Psoas muscle (tissue), 8 donors: ENCODE results near the gene ZNF296. TPM values are rescaled to one million over a fixed set of nuclear protein-coding genes. Genes with fewer than 3 reads are reported as not detected.
A peak's percentile ranks its signal among the peaks of the same experiment; 100 is the strongest.

ENCODE experiments used
- ATAC-seq, 4 donors: fragments of 200-7000 bp; cut with Tn5 transposase; one replicate each; pipeline ENCODE4 v1.9.1; 2020; ENCODE audit warnings: moderate library complexity in 3 of 4, mild to moderate bottlenecking in 2 of 4
- DNase-seq, 2 donors: peaks; one replicate each; pipeline ENCODE4 v3.0.0-alpha.2; 2020
- H3K27ac ChIP-seq: fragments of 200-600 bp; one replicate; pipeline ENCODE4 v1.8.0; 2022
- H3K27me3 ChIP-seq, 3 donors: fragments of 200-600 bp in 1 of 3; one replicate each; pipeline versions ENCODE4 v1.6.1 to v1.8.0; 2013 to 2022; ENCODE audit warnings: low read length in 2 of 3, mild to moderate bottlenecking in 2 of 3, moderate library complexity in 1 of 3; ENCODE audit not compliant: insufficient read depth in 3 of 3
- H3K36me3 ChIP-seq, 2 donors: fragments of 200-600 bp in 1 of 2; one replicate each; pipeline versions ENCODE4 v1.6.1 to v1.8.0; 2013 to 2022; ENCODE audit warnings: low read depth in 1 of 2, mild to moderate bottlenecking in 1 of 2, moderate library complexity in 1 of 2; ENCODE audit not compliant: insufficient read depth in 1 of 2
- H3K4me1 ChIP-seq: fragments of 200-600 bp; one replicate; pipeline ENCODE4 v1.8.0; 2022
- H3K4me3 ChIP-seq: fragments of 200-600 bp; one replicate; pipeline ENCODE4 v1.8.0; 2022; ENCODE audit warnings: mild to moderate bottlenecking
- H3K9me3 ChIP-seq: fragments of 200-600 bp; one replicate; pipeline ENCODE4 v1.8.0; 2022
- WGBS, 3 donors: extraction: QIAGEN DNeasy Blood & Tissue Kit; methylation state at CpG; one replicate each; pipeline versions ENCODE4 v1.1.6 to v1.1.7; 2013; 5-methylcytosine and 5-hydroxymethylcytosine counted together
- intact Hi-C, 2 donors: fragments of 100-400 bp; cut with DNase I; formaldehyde crosslinking; loops; one replicate each; pipeline versions ENCODE4 v1.11.0 to v1.14.2; 2022
- polyA plus RNA-seq, 3 donors: library from polyadenylated mRNA; stranded (reverse); fragments of 200-250 nt; gene quantifications; one replicate each; pipeline ENCODE4 v1.2.3, GENCODE V29; 2013
- total RNA-seq, 4 donors: library from RNA; stranded (reverse); fragmentation: NEBNext Ultra II Directional in 2 of 4; extraction: Animal tissue kit (Norgen Biotek cat#: 25700) in 2 of 4; gene quantifications; one replicate each; pipeline versions ENCODE4 v1.2.1 to v1.2.4, GENCODE V29; 2021 to 2023
- TF ChIP-seq, protein P1 (sequence below): fragments of 200-600 bp; IDR thresholded peaks from one replicate; pipeline ENCODE4 v1.8.0; 2022; ENCODE audit warnings: antibody characterized with exemption
- donor health status: healthy with polysubstance abuse.
- donor health status: DM: no; HTN: no; CAD: no; lungs with moderate emphysema.
- donor health status: Bipolar disorder and iron deficiency.
- donor health status: healthy.
- donor health status: DM: yes; HTN: yes; CAD: no.
- donor health status: DM: no; HTN: no; CAD: no.
- donor health status: DM: no; HTN: no; CAD: no.
- donor health status: DM: yes; HTN: yes; CAD: no.

The ZNF296 gene
- total and polyA plus RNA-seq, 7 donors, result 0.22 to 0.73 (median 0.40) TPM; not detected in 1

DNA sequence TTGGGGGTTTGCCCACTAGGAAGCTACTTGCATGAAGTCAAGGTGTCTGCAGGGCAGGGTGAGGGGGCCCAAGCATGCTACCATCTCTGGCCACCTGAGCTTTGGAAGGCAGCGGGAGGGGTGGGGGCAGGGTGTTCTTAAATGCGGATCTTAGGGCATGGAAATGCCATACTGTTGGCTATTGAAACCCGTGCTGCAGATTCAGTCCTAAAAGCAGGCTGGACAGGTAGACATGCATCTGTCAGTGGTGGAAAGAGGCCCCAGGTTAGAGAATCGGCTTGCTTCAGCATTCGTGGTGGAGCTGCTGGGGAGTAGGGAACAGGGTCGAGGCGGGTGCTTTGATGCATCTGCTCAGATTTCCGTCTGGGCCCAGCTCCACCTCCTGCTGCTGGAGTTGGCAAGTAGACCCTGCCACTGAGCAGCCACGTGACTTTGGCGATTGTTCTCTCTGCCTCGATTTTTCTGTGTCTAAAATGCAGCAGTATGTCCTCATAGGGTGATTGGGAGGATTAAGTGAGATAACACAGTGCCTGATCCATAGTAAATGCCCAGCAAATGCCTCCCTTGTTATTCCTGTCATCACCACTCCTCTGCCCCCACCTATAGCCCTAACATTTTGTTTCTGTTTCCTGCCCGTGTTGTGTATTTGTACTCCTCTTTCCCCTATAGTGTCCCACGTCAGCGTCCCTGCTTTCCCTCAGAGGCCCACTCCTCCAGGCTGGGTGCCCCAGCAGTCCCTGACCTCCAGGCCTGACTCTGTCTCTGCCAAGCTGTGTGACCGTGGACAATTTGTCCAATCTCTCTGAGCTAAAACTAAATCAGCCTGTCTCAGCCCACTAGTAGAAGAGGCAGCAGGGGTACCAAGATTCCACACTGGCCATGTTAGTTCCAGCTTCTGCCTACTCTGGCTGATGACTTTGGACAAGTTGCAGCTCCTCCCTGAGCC lies 22.5 kb upstream of the ZNF296 start:
- H3K27ac ChIP-seq, result peak overlapping the region; percentile 93
- intact Hi-C loops, result loop anchor here in 1 of 2 donors (10.0 kb wide), 1 partner anchor 236 kb away; no protein-coding TSS in a partner anchor
- H3K4me3 ChIP-seq, result peak overlapping the region; percentile 50
- ATAC-seq (peak; percentile 55 to 68 (median 60)), DNase-seq (peak; percentile 52 to 74)
- H3K27me3 ChIP-seq, result no peaks in the 10 kb centered on the region
- 21 to 28% (median 23%) methylated on average over 15 of the region's 15 CpGs for WGBS, 3 donors
- no peaks in the 10 kb centered on the region for H3K36me3 ChIP-seq
- no peaks in the 10 kb centered on the region for H3K9me3 ChIP-seq
- H3K4me1 ChIP-seq, result peaks cover 97% of the 10 kb centered on the region
- TF ChIP-seq, protein P1, sequence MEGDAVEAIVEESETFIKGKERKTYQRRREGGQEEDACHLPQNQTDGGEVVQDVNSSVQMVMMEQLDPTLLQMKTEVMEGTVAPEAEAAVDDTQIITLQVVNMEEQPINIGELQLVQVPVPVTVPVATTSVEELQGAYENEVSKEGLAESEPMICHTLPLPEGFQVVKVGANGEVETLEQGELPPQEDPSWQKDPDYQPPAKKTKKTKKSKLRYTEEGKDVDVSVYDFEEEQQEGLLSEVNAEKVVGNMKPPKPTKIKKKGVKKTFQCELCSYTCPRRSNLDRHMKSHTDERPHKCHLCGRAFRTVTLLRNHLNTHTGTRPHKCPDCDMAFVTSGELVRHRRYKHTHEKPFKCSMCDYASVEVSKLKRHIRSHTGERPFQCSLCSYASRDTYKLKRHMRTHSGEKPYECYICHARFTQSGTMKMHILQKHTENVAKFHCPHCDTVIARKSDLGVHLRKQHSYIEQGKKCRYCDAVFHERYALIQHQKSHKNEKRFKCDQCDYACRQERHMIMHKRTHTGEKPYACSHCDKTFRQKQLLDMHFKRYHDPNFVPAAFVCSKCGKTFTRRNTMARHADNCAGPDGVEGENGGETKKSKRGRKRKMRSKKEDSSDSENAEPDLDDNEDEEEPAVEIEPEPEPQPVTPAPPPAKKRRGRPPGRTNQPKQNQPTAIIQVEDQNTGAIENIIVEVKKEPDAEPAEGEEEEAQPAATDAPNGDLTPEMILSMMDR, result no peak

DNA sequence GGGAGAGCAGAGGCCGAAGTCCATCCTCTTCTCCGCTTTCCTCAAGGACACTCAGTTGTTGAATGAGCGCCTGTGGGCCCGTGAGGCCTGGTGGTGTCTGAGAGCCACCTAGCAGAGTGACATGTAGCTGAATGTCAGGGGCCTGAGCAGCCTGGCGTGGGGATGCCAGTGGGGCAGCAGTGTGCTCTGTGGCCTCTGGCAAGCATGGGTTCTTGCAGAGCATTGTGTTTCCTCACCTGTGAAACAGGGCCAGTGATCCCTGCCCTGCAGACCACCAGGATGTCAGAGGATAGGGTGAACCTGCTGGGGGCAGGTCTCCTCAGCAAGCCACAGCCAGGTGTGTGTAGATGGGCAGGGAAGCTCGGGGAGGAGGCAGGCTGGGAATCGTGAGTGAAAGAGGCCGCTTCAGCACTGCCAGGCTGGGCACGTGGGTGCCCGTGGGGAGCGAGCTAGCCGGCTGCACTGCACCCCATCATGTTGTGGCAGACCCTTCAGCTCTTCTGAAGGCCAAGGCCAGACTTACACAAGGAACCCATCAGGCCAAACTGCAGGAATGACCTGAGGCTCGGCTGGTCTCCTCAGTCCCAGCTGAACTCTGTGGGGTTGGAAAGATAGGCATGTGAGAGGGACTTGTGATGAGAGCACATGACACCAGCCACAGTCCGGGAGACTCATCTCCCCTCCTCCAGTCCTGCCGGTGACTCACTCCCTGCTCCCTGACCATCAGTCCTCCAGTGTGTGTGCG lies 21.7 kb upstream of the ZNF296 start:
- Histone ChIP-seq H3K27ac (peak overlapping the region; percentile 93), H3K9me3 (no peaks in the 10 kb centered on the region), H3K4me3 (peak overlapping the region; percentile 50), H3K36me3 (no peaks in the 10 kb centered on the region), H3K27me3 (no peaks in the 10 kb centered on the region), H3K4me1 (peaks cover 91% of the 10 kb centered on the region)
- 38 to 57% (median 44%) methylated on average over 16 of the region's 16 CpGs for WGBS, 3 donors
- ATAC-seq (peak; percentile 87 to 89 (median 88)), DNase-seq (peak; percentile 81 to 90)
- TF ChIP-seq, protein P1, result no peak
- intact Hi-C loops, result loop anchor here in 1 of 2 donors (10.0 kb wide), 1 partner anchor 237 kb away; no protein-coding TSS in a partner anchor

DNA sequence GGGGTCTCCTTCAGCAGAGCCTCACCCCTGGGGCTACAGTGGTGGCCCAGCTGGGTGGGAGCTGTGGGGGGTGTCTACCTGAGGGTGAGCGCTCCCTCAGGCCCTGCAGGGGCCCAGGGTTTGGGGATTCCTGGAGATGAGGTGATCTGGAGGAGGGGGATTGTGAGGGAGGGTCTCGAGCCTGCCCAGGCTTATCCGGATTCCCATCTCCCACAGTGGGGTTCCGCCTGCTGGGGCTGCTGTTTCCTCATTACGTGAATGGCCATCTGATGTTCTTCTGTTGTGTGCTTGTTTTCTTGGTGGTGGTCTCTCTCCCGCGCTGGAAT lies 21.1 kb upstream of the ZNF296 start:
- no peak for DNase-seq
- peaks cover 86% of the 10 kb centered on the region for H3K4me1 ChIP-seq
- intact Hi-C loops, result loop anchor here in 1 of 2 donors (10.0 kb wide), 1 partner anchor 237 kb away; no protein-coding TSS in a partner anchor
- H3K4me3 ChIP-seq, result peak overlapping the region; percentile 50
- peak overlapping the region; percentile 93 for H3K27ac ChIP-seq
- no peaks in the 10 kb centered on the region for H3K27me3 ChIP-seq
- no peaks in the 10 kb centered on the region for H3K36me3 ChIP-seq
- no peaks in the 10 kb centered on the region for H3K9me3 ChIP-seq
- WGBS, 3 donors, result 85 to 89% (median 86%) methylated on average over 7 of the region's 7 CpGs
- TF ChIP-seq, protein P1, result no peak
- ATAC-seq, result no peak

DNA sequence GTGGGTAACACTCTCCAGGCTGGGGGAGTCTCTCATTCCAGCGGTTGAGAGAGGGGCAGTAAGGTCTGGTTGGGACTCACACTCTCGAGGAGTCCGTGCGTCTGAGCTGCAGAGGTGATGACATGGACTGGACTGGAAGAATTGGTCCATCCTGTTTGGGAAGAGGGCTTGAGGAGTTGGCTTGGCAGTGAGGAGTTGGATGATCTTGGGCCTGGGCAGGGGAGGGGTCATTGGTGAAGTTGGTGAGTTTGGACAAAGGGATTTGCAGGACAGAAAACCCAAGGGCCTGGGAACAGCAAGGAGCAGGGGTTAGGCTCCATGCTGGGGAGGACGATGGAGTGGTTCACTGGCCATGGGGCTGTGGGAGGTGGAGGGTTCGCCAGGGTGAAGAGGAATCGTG lies 20.4 kb upstream of the ZNF296 start:
- TF ChIP-seq, protein P1, result no peak
- H3K36me3 ChIP-seq, result no peaks in the 10 kb centered on the region
- no peaks in the 10 kb centered on the region for H3K9me3 ChIP-seq
- H3K4me3 ChIP-seq, result no peak overlapping the region
- DNase-seq, result no peak
- WGBS, 3 donors, result 83 to 92% (median 83%) methylated on average over 7 of the region's 7 CpGs
- ATAC-seq, result no peak
- H3K27me3 ChIP-seq, result no peaks in the 10 kb centered on the region
- intact Hi-C loops, result loop anchor here in 1 of 2 donors (10.0 kb wide), 1 partner anchor 238 kb away; no protein-coding TSS in a partner anchor
- H3K27ac ChIP-seq, result peak overlapping the region; percentile 93
- peaks cover 80% of the 10 kb centered on the region for H3K4me1 ChIP-seq
